HUES6 (cell line): ENCODE data around the gene TENM4.
"Not testable (repeated sequence)": the region's sequence is repeated elsewhere in the genome, so short reads cannot be mapped to it uniquely, and the experiment has no call there.

Experiments used
- H3K27ac ChIP-seq: 2 replicates; pipeline ENCODE4 v1.7.0; 2013; ENCODE audit warnings: low read depth, mild to moderate bottlenecking, low read length, inconsistent platforms
- H3K27me3 ChIP-seq: 2 replicates; pipeline ENCODE4 v1.6.1; 2013; ENCODE audit warnings: low read length; ENCODE audit not compliant: control insufficient read depth, insufficient read depth
- H3K36me3 ChIP-seq: 2 replicates; pipeline ENCODE4 v1.6.1; 2013; ENCODE audit warnings: low read length; ENCODE audit not compliant: control insufficient read depth, insufficient read depth
- H3K4me1 ChIP-seq: 2 replicates; pipeline ENCODE4 v1.6.1; 2013; ENCODE audit warnings: low read length; ENCODE audit not compliant: control insufficient read depth, insufficient read depth
- H3K4me3 ChIP-seq: 2 replicates; pipeline ENCODE4 v1.5.1; 2013; ENCODE audit warnings: low read depth, low read length
- H3K9ac ChIP-seq: one replicate; pipeline ENCODE4 v1.6.1; 2013; ENCODE audit warnings: mild to moderate bottlenecking, low read length
- H3K9me3 ChIP-seq: 2 replicates; pipeline ENCODE4 v1.6.1; 2013; ENCODE audit warnings: low read depth, low read length; ENCODE audit not compliant: control insufficient read depth, insufficient read depth

The TENM4 gene

GRCh38 chr11:78990261-78990660 lies 450.6 kb downstream of the TENM4 start:
- Histone ChIP-seq H3K36me3 (no peaks in the 10 kb centered on the region), H3K4me1 (no peaks in the 10 kb centered on the region), H3K4me3 (no peak overlapping the region), H3K9ac (no peak overlapping the region), H3K9me3 (no peaks in the 10 kb centered on the region), H3K27me3 (no peaks in the 10 kb centered on the region), H3K27ac (no peak overlapping the region)

GRCh38 chr11:78987748-78988147 lies 453.1 kb downstream of the TENM4 start:
- Histone ChIP-seq H3K36me3 (no peaks in the 10 kb centered on the region), H3K9ac (no peak overlapping the region), H3K27ac (no peak overlapping the region), H3K4me1 (no peaks in the 10 kb centered on the region), H3K9me3 (no peaks in the 10 kb centered on the region), H3K27me3 (no peaks in the 10 kb centered on the region), H3K4me3 (no peak overlapping the region)

- H3K36me3 ChIP-seq, result no peaks in the 10 kb centered on the region
- no peak overlapping the region for H3K27ac ChIP-seq
- H3K4me3 ChIP-seq, result no peak overlapping the region
- no peak overlapping the region for H3K9ac ChIP-seq
- H3K4me1 ChIP-seq, result no peaks in the 10 kb centered on the region
- no peaks in the 10 kb centered on the region for H3K27me3 ChIP-seq
- no peaks in the 10 kb centered on the region for H3K9me3 ChIP-seq
Measured at GRCh38 chr11:78986305-78986704, 454.5 kb downstream of the TENM4 start.

- Histone ChIP-seq H3K4me3 (no peak overlapping the region), H3K27me3 (no peaks in the 10 kb centered on the region), H3K36me3 (no peaks in the 10 kb centered on the region), H3K27ac (no peak overlapping the region), H3K4me1 (no peaks in the 10 kb centered on the region), H3K9me3 (no peaks in the 10 kb centered on the region), H3K9ac (no peak overlapping the region)
Measured at GRCh38 chr11:78985663-78986062, 455.2 kb downstream of the TENM4 start.

GRCh38 chr11:78982473-78982872 lies 458.4 kb downstream of the TENM4 start:
- no peaks in the 10 kb centered on the region for H3K9me3 ChIP-seq
- no peaks in the 10 kb centered on the region for H3K27me3 ChIP-seq
- H3K4me1 ChIP-seq, result no peaks in the 10 kb centered on the region
- H3K4me3 ChIP-seq, result no peak overlapping the region
- no peak overlapping the region for H3K9ac ChIP-seq
- H3K36me3 ChIP-seq, result no peaks in the 10 kb centered on the region
- H3K27ac ChIP-seq, result no peak overlapping the region

- H3K36me3 ChIP-seq, result no peaks in the 10 kb centered on the region
- no peaks in the 10 kb centered on the region for H3K9me3 ChIP-seq
- H3K9ac ChIP-seq, result no peak overlapping the region
- H3K27ac ChIP-seq, result no peak overlapping the region
- H3K27me3 ChIP-seq, result no peaks in the 10 kb centered on the region
- no peak overlapping the region for H3K4me3 ChIP-seq
- H3K4me1 ChIP-seq, result no peaks in the 10 kb centered on the region
Measured at GRCh38 chr11:78981153-78981552, 459.7 kb downstream of the TENM4 start.

GRCh38 chr11:78978831-78979230 lies 462.0 kb downstream of the TENM4 start:
- H3K4me3 ChIP-seq, result no peak overlapping the region
- no peaks in the 10 kb centered on the region for H3K27me3 ChIP-seq
- no peak overlapping the region for H3K27ac ChIP-seq
- H3K36me3 ChIP-seq, result no peaks in the 10 kb centered on the region
- no peak overlapping the region for H3K9ac ChIP-seq
- H3K9me3 ChIP-seq, result no peaks in the 10 kb centered on the region
- H3K4me1 ChIP-seq, result peaks cover 6% of the 10 kb centered on the region

GRCh38 chr11:78977848-78978247 lies 463.0 kb downstream of the TENM4 start:
- not testable (repeated sequence) for H3K4me1 ChIP-seq, H3K4me3 ChIP-seq, H3K27ac ChIP-seq, H3K36me3 ChIP-seq, H3K27me3 ChIP-seq, H3K9me3 ChIP-seq, H3K9ac ChIP-seq

GRCh38 chr11:78977009-78977408 lies 463.8 kb downstream of the TENM4 start:
- H3K36me3 ChIP-seq, result no peaks in the 10 kb centered on the region
- H3K9ac ChIP-seq, result no peak overlapping the region
- H3K4me3 ChIP-seq, result no peak overlapping the region
- H3K27me3 ChIP-seq, result no peaks in the 10 kb centered on the region
- H3K9me3 ChIP-seq, result no peaks in the 10 kb centered on the region
- H3K27ac ChIP-seq, result no peak overlapping the region
- H3K4me1 ChIP-seq, result peaks cover 7% of the 10 kb centered on the region

- no peak overlapping the region for H3K9ac ChIP-seq
- H3K4me3 ChIP-seq, result no peak overlapping the region
- no peaks in the 10 kb centered on the region for H3K36me3 ChIP-seq
- H3K27ac ChIP-seq, result no peak overlapping the region
- H3K27me3 ChIP-seq, result no peaks in the 10 kb centered on the region
- H3K4me1 ChIP-seq, result peaks cover 7% of the 10 kb centered on the region
- H3K9me3 ChIP-seq, result no peaks in the 10 kb centered on the region
Measured at GRCh38 chr11:78975081-78975480, 465.7 kb downstream of the TENM4 start.

- Histone ChIP-seq H3K36me3 (no peaks in the 10 kb centered on the region), H3K27ac (no peak overlapping the region), H3K9me3 (no peaks in the 10 kb centered on the region), H3K9ac (no peak overlapping the region), H3K27me3 (no peaks in the 10 kb centered on the region), H3K4me3 (no peak overlapping the region), H3K4me1 (peaks cover 7% of the 10 kb centered on the region)
Measured at GRCh38 chr11:78973876-78974275, 467.0 kb downstream of the TENM4 start.

- no peaks in the 10 kb centered on the region for H3K9me3 ChIP-seq
- H3K4me1 ChIP-seq, result peaks cover 7% of the 10 kb centered on the region
- H3K27me3 ChIP-seq, result no peaks in the 10 kb centered on the region
Measured at GRCh38 chr11:78972590-78972989, 468.2 kb downstream of the TENM4 start.

More at GRCh38 chr11:78972590-78972989, 468.2 kb downstream of the TENM4 start:
- Histone ChIP-seq H3K36me3 (no peaks in the 10 kb centered on the region), H3K9ac (no peak overlapping the region), H3K27ac (no peak overlapping the region), H3K4me3 (no peak overlapping the region)
